Anterior cingulate cortex (tissue), 58 donors: ENCODE measurements around the gene PARVB.
A peak's percentile ranks its signal among the peaks of the same experiment; 100 is the strongest.

Source experiments
- DNase-seq, 58 donors: peaks; one replicate each; lab custom pipeline; 2025; lab: John Stamatoyannopoulos, UW

The PARVB gene

DNA sequence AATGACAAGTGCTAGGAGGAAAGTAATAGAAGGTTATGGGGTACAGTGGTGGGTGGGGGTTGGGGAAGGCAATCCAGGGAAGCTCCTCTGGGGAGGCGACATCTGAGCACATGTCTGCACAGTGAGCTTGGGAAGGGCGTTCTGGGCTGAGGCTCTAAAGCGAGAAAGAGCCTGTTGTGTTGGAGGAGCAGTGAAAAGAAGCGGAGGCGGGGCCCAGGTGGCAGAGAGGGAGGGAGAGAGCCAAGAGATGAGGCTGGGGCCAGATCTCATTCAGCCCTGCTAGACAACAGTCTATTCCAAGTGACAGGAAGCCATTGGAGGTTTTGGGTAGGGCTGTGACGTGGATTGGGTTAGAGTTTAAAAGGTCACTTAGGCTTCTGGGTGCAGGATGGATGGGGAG is 101.3 kb downstream of the PARVB start:
- DNase-seq, result no peak

DNA sequence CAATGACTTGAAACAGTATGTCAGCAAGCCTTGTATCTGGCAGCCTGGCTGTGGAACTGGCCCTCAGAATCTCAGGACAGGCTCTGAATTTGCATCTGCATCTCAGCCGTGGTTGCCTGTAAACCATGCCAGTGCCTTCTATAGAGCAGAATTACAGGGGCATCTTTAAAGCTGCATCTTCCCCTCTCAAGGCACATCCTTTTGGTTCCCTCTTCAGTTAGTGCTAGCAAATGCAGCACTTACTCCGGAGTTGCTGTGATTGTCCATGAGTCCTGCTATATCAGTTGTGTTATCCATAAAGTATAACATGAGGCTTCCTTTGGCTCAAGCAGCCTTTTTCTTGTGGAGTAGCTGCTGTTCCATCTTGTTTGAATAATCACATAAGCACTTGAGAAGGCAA is 102.7 kb downstream of the PARVB start:
- DNase-seq, result no peak

DNA sequence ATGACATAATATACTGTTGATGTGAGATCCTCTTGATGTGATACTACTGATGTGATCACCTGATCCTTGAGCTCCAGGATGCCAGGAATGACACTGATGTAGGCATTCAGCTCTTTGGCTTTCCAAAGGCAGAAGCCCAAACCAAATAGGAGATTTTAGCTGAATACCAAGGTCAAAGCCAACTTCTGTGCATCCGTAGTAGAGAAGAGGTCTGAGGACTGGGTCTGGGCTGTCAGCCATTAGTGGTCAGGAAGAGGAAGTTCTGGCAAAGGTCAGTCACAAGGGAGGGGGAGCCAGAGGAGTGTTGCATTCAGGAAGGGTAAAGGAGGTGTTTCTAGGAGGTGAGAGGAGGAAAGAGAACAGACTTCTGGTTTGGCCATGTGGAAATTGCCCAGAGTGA is 103.3 kb downstream of the PARVB start:
- no peak for DNase-seq

DNA sequence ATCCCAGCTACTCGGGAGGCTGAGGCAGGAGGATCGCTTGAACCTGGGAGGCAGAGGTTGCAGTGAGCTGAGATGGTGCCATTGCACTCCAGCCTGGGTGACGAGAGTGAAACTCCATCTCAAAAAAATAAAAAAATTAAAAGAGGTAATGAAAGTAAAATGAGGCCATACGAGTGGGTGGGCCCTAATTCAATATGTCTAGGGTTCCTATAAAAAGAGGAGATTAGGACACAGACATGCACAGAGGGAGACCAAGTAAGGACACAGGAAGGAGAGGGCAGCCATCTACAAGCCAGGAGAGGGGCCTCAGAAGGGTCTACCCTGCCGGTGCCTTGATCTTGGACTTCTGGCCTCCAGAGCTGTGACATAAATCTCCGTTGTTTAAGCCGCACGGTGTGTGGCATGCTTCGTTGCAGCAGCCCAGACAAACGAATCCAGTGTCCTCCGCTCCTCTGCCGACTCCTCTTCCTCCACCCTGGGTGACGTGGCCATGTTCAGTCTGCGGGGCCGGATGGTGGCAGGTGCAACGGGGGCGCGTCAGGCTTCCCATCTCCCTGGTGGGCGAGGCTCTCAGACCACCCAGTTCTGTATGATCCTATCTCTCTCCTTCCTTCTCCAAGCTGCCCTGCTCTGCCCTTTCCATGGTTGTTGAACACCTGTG is 105.0 kb downstream of the PARVB start:
- peak in 8 of 58 donors; percentile 9 to 56 (median 42) for DNase-seq

DNA sequence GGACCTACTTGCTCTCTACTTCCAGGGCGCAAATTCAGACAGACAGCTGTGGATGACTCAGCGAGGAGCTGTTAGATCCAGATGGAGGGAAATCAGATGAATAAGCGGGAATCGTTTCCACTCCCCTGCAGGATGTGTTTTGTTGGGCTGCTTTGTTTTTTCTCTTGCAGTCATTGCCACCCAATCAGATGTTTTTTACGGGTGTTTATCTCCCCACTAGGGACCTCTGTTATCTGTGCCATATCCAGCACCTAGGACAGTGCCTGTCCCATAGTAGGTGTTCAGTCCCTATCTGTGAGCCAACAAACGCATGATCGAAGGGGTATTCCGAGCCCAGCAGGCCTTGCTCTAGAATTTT is 105.5 kb downstream of the PARVB start:
- DNase-seq, result peak in 17 of 58 donors; percentile 1 to 56 (median 29)

DNA sequence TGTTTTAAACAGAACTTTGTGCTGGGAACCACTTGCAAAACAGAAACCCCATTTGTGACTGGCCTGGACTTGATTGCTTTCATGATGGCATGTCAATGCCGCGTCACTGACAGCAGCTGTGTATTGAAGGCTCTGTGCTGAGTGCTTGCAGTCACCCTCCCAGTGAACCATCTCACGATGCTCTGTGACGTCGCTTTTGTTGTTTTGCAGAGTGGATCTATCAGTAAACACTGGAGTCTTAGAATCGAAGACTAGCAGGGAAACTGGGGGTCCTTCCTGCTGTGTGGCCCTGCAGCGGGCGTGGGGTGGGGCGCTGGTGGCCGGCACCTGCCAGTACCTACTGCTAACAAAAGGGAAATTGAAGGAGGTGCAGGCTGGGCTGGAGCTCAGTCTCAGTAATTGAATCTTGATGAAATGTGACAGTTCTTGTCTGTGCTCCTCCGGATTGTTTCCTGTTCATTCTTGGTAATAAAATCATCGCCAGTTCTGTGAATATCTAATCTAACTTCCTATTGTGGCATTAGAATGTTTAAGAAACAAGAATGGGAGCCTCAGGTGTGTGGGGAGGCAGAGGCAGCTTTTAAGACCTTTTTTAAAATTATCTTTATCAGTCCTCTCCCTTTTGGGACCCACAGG is 106.1 kb downstream of the PARVB start:
- peak in 8 of 58 donors; percentile 8 to 29 (median 17) for DNase-seq

DNA sequence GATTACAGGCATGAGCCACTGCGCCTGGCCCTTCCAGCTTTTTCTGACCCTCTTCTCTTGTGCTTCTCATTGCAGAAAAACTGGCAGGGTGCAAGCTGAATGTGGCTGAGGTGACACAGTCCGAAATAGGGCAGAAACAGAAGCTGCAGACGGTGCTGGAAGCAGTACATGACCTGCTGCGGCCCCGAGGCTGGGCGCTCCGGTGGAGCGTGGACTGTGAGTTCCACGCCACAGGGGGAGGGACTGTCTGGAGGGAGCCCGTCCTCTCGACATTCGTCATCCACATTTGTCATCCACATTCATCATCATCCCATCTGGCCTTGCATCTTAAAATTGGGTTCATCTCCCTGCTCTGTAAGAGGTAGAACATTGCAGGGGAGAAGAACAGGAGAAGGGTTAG is 107.3 kb downstream of the PARVB start:
- no peak for DNase-seq

DNA sequence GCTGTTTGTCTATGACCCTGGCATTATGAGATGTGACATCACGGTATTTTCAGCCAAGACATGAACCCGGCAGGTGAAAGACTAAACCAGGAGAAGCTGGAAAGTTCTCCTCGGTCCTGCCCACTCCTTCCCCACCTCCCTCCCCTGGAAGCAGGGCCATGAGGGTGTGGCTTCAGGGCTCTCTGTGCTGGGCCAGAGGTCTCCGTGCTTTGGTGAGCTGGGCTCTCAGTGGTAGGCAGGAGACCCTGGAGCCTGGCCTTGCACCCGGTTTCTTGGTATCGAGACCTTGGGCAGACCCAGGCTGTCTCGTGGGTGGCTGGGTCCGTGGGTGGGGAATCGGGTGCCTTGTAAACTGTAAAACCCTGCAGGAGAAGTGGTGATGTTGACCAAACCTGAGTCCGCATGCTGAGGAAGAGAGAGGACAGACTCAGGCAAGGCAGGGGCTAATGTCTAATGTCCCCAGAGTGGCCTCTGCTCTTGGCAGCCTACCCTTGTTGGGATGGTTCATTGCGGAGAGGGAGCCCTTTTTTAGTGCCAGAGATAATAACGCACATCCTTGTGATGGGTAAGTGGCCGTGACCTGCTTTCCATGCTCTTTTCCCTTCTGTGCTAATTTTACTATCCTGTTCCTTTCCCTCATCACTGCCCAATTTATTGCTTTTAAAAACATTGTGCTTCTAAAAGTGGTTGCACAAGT is 108.0 kb downstream of the PARVB start:
- no peak for DNase-seq

DNA sequence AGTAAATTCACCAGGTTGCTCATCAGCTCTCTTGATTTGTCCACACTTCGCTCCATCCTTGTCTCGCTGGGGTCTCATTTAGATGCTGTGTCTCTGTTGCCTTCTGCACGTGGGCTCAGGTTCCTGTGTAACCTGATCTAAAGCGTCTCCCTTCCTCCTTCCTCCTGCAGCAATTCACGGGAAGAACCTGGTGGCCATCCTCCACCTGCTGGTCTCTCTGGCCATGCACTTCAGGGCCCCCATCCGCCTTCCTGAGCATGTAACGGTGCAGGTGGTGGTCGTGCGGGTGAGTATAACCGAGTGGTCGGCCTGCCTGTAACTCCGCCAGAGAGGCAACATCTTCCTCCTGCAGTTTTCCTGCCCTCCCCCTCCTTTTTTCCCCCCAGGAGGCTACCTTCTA is 108.6 kb downstream of the PARVB start:
- DNase-seq, result no peak

DNA sequence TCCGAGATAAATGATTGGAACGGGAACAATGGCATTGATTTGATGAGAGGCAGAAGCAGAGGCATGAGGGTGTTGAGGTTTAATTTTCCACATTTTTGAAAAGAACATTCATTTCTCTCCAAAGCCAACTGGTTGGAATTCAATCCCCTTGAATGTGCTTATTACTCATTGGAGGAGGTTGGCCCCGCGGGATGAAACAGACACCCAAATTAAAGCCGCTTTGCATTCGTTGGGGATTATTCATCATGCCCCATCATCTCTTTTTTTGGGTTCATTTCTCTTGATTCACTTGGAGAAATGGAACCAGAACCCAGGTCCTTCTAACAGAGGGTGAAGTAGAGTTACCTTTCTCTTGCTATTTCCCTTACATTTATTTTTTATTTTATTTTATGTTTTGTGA is 109.1 kb downstream of the PARVB start:
- DNase-seq, result peak in 1 of 58 donors; percentile 60

DNA sequence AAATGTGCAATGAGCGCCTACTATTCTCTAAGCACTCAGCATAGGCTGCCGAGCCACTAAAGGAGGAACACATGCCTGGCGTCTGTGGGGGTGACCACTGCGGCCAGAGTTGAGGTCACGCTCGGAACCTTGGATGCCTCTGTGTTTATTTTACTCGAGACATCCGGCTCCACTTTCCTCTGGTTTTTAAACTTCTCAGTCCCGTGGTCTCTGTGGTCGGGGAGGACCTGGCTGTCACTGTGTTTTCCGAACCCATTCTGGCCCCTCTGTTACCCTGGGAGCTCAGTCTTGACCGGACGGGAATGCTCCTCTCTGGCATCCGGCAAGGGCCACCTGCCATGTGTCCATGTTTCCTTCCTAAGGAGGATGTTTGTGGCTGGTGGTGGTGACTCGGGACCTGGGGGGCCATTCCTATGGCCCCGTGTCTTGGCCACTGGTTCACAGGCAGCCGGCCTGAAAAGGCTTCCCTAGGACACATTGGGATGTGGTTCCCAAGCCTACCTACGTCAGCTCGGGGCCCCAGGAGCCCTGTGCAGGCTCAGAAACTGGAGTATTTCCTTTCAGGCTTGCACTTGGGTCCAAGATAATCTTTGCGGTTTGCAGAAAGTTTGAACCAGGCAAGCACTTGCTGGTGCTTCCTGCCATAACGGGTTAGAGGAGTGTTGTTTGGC is 109.9 kb downstream of the PARVB start:
- peak in 8 of 58 donors; percentile 10 to 76 (median 36) for DNase-seq

DNA sequence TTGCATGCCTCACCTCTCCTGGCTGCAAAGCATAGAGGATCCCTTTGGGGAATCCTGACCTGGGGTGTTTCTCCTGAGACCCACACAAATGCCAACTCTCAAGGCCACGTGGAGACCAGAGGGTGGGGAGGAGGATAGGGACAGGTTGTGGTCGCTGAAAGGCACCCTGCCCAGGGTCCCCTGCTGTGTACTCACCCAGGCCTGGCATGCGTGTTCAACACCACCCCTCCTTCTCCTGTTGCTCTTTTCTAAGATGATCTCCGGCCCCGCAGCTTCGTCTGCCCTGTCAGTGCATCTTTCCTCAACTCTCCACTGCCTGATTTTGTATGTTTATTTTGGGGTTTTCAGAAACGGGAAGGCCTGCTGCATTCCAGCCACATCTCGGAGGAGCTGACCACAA is 112.0 kb downstream of the PARVB start:
- DNase-seq, result no peak

DNA sequence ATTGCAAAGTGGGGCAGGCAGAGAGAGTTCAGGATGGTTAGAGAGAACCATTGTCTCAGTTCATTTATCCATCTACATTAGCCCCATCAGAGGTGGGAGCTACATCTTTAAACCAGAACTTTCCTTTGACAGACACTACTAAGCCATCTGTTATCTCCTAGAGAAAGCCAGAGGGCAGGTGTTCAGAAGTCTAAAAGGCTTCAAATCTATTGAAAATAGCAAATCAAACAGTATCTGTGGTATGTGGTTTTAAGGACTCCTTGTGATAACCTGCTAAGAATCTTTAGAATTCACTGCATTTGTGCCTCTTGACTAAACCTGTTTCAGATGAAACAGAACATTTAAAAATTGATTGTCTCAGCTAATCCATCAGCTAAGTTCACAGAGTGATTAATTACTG is 112.7 kb downstream of the PARVB start:
- no peak for DNase-seq

DNA sequence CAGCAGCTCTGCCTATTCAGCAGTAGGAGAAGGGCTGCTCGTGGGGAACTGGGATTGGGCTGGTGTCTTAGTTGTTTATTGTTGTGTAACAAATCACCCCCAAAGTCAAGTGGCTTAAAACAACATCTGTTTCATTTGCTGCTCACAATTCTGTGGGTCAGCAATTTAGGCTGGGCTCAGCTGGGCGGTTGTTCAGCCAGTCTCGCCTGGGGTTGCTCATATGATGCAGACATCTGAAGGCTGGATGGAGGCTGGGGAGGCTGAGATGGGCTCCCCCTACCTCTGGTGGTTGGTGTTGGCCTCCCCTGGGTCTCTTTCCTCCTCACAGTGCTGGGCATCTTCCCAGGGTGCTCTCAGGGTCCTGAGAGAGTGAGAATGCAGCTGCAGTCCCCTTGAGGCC is 113.3 kb downstream of the PARVB start:
- DNase-seq, result no peak

DNA sequence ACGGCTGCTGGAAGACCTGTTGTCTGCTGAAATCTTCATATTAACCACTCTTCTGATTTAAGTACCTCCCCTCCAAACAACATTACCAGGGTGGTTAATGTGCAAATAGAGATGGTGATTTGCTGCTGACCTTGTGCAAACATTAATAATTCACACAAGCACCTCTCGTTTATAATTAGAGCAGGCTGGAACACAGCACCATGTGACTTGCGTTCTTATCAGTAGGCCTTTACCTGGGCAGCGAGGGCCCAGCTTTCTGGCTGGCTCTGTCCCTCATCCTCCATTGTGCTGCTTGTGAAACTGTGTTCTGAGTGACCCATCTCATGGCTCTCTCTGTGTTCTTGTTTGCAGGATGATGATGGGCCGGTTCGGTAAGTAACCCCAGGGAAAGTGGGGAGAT is 115.7 kb downstream of the PARVB start:
- no peak for DNase-seq

DNA sequence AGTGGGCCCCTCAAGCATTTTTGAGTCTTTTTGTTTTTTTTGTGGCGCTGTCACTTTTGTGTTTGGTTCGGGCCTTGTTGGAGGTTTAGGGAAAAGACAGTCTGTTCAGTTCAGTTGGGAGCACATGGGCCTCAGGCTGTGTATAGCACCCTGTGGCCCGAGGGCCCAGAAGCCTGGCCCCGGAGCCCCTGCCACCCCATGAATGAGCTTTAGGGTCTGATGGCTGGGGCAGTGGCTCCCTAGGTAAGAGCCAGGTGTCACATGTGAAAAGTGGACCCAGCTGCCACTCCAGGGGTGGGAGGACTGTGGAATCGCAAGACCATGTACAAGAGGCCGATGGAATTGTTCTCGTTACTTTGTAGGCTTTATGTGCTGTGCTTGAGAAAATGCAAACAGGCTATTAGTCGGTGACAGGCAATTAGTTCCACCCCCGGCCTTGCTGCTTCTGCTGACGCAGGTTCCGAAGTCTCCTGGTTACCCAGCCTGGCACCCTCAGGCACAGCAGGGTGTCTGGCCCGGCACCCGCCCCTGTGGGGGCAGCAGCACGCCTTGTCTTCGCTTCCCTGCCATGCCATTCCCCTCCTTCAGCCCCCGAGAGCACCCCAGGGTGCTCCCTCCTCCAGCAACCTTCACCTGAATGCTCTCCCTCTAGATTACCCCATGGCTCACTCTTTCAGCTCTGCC is 118.5 kb downstream of the PARVB start:
- peak in 1 of 58 donors; percentile 31 for DNase-seq

DNA sequence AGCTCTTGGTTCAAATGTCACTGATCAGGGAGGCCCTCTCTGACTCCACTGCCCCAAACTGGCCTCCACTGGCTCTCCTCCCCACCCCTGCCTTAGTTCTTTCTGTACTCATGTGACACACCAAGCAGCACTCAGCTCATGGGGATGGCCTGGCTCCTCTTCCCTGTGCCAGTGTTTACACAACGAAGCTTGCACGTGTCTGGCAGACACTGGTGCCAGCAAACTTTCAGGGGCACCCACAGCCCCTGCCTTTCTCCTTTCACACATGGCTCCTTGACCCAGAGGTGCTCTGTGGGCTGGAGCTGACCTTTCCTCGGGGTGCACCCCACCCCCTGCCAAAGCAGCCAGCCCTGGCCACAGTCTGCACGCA is 119.0 kb downstream of the PARVB start:
- DNase-seq, result no peak

DNA sequence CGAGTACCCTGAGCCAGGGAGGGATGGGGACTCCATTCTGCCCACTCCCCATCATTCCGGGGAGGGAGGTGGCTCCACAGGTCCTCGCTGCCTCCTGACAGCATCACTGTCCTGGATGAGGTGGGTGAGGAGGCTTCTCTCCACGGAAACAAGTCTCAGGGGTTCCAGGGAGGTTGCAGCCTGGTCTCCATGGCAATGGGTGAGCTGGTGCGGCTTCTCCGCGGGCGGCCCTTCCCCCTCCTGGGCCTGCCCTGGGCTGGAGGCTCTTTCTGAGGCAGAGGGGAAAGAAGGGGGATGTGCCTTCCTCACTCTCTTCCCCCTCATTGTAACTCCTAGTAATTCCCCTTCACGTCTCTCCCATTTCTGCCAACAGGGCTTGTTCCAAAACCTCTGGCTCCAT is 119.5 kb downstream of the PARVB start:
- no peak for DNase-seq

DNA sequence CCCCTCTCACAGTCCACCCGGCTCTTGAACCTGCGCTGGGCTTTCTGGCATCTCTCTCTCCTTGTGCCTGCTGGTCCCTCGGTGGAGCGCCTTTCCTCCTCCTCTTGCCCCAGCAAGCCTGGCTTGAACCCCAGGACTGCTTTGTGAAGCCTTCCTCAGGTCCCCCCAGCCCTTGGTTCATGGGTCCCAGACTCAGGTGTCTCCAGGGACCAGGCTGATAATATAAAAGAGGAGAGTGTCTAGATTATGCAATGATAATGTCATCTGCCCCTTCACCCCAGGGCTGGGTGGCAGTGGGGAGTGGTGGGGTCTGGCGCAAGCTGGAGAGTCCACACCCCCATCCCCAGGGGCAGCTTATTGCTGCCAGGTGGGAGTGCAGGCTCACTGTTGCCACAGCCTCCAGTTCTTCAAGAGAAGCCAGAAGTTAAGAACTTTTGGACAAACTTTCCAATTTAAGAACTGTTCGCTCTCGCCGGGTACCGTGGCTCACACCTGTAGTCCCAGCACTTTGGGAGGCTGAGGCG is 120.0 kb downstream of the PARVB start:
- DNase-seq, result no peak

DNA sequence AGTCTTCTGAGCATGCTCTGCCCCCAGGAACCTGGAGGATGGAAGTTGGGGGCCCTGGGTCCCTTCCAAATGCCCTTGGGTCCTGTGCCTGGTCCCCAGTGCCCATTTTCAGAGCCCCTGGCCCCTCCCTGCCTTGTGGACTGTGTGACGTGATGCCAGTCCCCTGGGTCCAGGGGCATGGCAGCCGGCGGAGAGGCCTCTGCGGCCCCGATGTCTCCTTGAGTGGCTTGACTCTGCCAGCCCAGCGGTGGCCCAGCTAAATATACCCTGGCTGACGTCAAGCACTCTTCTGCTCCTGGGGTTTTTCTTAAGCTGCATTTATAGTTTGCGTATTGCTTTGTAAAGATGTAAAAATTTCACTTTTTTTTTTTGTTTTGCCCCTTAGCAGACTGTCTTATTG is 121.4 kb downstream of the PARVB start:
- DNase-seq, result no peak
